ENCODE results near the gene TGFBR3.
"Not testable (repeated sequence)": the region's sequence is repeated elsewhere in the genome, so short reads cannot be mapped to it uniquely, and the experiment has no call there.

Gene TGFBR3

DNA sequence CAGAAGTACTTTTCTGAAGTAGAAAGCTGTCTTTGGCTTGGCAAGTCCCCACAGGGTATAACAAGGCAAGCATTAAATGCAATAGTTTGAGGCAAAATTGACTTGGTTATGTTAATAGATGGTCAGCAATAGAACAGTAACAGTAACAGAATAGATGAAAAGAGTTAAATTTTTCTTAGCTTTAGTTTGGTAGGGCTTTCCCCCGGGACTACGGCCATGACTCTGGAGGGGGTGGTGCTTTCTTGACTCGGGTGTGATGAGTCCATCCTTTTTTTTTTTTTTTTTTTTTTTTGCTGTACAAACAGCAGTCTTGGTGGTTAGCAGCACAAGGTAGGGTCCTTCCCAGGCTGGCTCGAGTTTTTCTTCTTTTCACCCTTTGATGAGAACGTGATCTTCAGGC, 219.3 kb downstream of the TGFBR3 start:
- not testable (repeated sequence) for H2BK15ac ChIP-seq (ENCODE audit: low read depth, poor library complexity, severe bottlenecking); H3K14ac ChIP-seq (ENCODE audit: low read length in 2 of 2); H2BK5ac ChIP-seq (ENCODE audit: low read depth, low read length, poor library complexity, severe bottlenecking); H3K4me2 ChIP-seq (ENCODE audit: low read length, poor library complexity, severe bottlenecking); H3K23ac ChIP-seq (ENCODE audit: low read length in 2 of 2); H4K8ac ChIP-seq (ENCODE audit: low read length); H4K91ac ChIP-seq (ENCODE audit: low read length); H2BK12ac ChIP-seq (ENCODE audit: low read length in 2 of 2); H2AK5ac ChIP-seq (ENCODE audit: low read length, severe bottlenecking); H2BK120ac ChIP-seq (ENCODE audit: low read depth, low read length); H3K9me3 ChIP-seq (ENCODE audit: control insufficient read depth, low read length); H3K4me1 ChIP-seq (ENCODE audit: control insufficient read depth, insufficient read depth, low read depth, low read length); H3K4me3 ChIP-seq (ENCODE audit: insufficient read depth in 1 of 2, low read depth in 1 of 2, low read length in 2 of 2); H3K79me1 ChIP-seq (replicated peaks; ENCODE audit: low read length, poor library complexity, severe bottlenecking); H3K36me3 ChIP-seq (ENCODE audit: control insufficient read depth in 1 of 2, insufficient read depth in 2 of 2, low read depth in 1 of 2, low read length in 2 of 2); DNase-seq; H3K27me3 ChIP-seq (ENCODE audit: control insufficient read depth in 1 of 2, insufficient read depth in 1 of 2, low read length in 2 of 2); H3K27ac ChIP-seq (ENCODE audit: low read length, poor library complexity, severe bottlenecking); H3K4ac ChIP-seq (ENCODE audit: low read depth in 1 of 2, low read length in 2 of 2); H2AFZ ChIP-seq (ENCODE audit: low read depth, low read length); H3K18ac ChIP-seq (ENCODE audit: low read depth in 1 of 2, low read length in 2 of 2)
- H3K9ac ChIP-seq (ENCODE audit: low read length) = peak overlapping the region; percentile 87
- WGBS = 72% methylated on average over 3 of the region's 5 CpGs

DNA sequence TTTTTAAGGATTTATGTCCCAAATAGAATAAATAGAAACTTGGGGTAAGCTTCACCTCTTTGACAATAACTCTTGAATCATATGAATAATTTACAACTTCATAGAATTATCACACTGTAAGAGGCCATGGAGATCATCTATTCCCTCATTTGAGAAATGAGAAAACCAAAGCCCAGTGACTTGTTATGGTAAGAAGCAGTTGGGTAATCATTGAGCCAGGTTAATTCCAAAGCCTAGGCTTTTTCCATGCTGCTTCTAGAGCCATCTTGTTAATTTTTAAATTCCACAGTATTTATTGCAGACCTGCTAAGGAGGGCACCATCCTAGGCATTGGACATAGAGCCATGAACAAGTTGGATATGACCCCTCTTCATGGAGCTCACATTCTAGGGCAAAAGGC, 224.8 kb downstream of the TGFBR3 start:
- H3K4me2 ChIP-seq (ENCODE audit: low read length, poor library complexity, severe bottlenecking) = no peak overlapping the region
- no peak overlapping the region for H3K4ac ChIP-seq (ENCODE audit: low read depth in 1 of 2, low read length in 2 of 2)
- H3K23ac ChIP-seq (ENCODE audit: low read length in 2 of 2) = no peak overlapping the region
- no peak overlapping the region for H2BK5ac ChIP-seq (ENCODE audit: low read depth, low read length, poor library complexity, severe bottlenecking)
- H3K14ac ChIP-seq (ENCODE audit: low read length in 2 of 2) = no peak overlapping the region
- no peak overlapping the region for H4K8ac ChIP-seq (ENCODE audit: low read length)
- H2BK120ac ChIP-seq (ENCODE audit: low read depth, low read length) = no peak overlapping the region
- no peak overlapping the region for H2AFZ ChIP-seq (ENCODE audit: low read depth, low read length)
- H3K79me1 ChIP-seq (replicated peaks; ENCODE audit: low read length, poor library complexity, severe bottlenecking) = no peaks in the 10 kb centered on the region
- DNase-seq = no peak
- H3K9me3 ChIP-seq (ENCODE audit: control insufficient read depth, low read length) = peaks cover 19% of the 10 kb centered on the region
- no peak overlapping the region for H2BK15ac ChIP-seq (ENCODE audit: low read depth, poor library complexity, severe bottlenecking)
- no peak overlapping the region for H3K27ac ChIP-seq (ENCODE audit: low read length, poor library complexity, severe bottlenecking)
- H3K36me3 ChIP-seq (ENCODE audit: control insufficient read depth in 1 of 2, insufficient read depth in 2 of 2, low read depth in 1 of 2, low read length in 2 of 2) = no peaks in the 10 kb centered on the region
- no peak overlapping the region for H3K9ac ChIP-seq (ENCODE audit: low read length)
- no peak overlapping the region for H3K4me3 ChIP-seq (ENCODE audit: insufficient read depth in 1 of 2, low read depth in 1 of 2, low read length in 2 of 2)
- H3K18ac ChIP-seq (ENCODE audit: low read depth in 1 of 2, low read length in 2 of 2) = no peak overlapping the region
- H4K91ac ChIP-seq (ENCODE audit: low read length) = no peak overlapping the region
- no peaks in the 10 kb centered on the region for H3K27me3 ChIP-seq (ENCODE audit: control insufficient read depth in 1 of 2, insufficient read depth in 1 of 2, low read length in 2 of 2)
- no peak overlapping the region for H2AK5ac ChIP-seq (ENCODE audit: low read length, severe bottlenecking)
- no peaks in the 10 kb centered on the region for H3K4me1 ChIP-seq (ENCODE audit: control insufficient read depth, insufficient read depth, low read depth, low read length)
- no peak overlapping the region for H2BK12ac ChIP-seq (ENCODE audit: low read length in 2 of 2)

GRCh38 chr1:91660708-91661107, 225.2 kb downstream of the TGFBR3 start:
- Histone ChIP-seq H2BK120ac (ENCODE audit: low read depth, low read length) (no peak overlapping the region), H3K36me3 (ENCODE audit: control insufficient read depth in 1 of 2, insufficient read depth in 2 of 2, low read depth in 1 of 2, low read length in 2 of 2) (no peaks in the 10 kb centered on the region), H3K23ac (ENCODE audit: low read length in 2 of 2) (no peak overlapping the region), H3K18ac (ENCODE audit: low read depth in 1 of 2, low read length in 2 of 2) (no peak overlapping the region), H3K9me3 (ENCODE audit: control insufficient read depth, low read length) (peaks cover 19% of the 10 kb centered on the region), H4K91ac (ENCODE audit: low read length) (no peak overlapping the region), H3K14ac (ENCODE audit: low read length in 2 of 2) (no peak overlapping the region), H3K9ac (ENCODE audit: low read length) (no peak overlapping the region), H3K27ac (ENCODE audit: low read length, poor library complexity, severe bottlenecking) (no peak overlapping the region), H2AFZ (ENCODE audit: low read depth, low read length) (no peak overlapping the region), H3K4ac (ENCODE audit: low read depth in 1 of 2, low read length in 2 of 2) (no peak overlapping the region), H2BK15ac (ENCODE audit: low read depth, poor library complexity, severe bottlenecking) (no peak overlapping the region), H4K8ac (ENCODE audit: low read length) (no peak overlapping the region), H3K79me1 (replicated peaks; ENCODE audit: low read length, poor library complexity, severe bottlenecking) (no peaks in the 10 kb centered on the region), H2BK12ac (ENCODE audit: low read length in 2 of 2) (no peak overlapping the region), H2BK5ac (ENCODE audit: low read depth, low read length, poor library complexity, severe bottlenecking) (no peak overlapping the region), H3K4me2 (ENCODE audit: low read length, poor library complexity, severe bottlenecking) (no peak overlapping the region), H3K4me1 (ENCODE audit: control insufficient read depth, insufficient read depth, low read depth, low read length) (no peaks in the 10 kb centered on the region), H2AK5ac (ENCODE audit: low read length, severe bottlenecking) (no peak overlapping the region), H3K4me3 (ENCODE audit: insufficient read depth in 1 of 2, low read depth in 1 of 2, low read length in 2 of 2) (no peak overlapping the region), H3K27me3 (ENCODE audit: control insufficient read depth in 1 of 2, insufficient read depth in 1 of 2, low read length in 2 of 2) (no peaks in the 10 kb centered on the region)
- DNase-seq = no peak

GRCh38 chr1:91655912-91656449, 230.0 kb downstream of the TGFBR3 start:
- no peak for DNase-seq
- Histone ChIP-seq H3K27ac (ENCODE audit: low read length, poor library complexity, severe bottlenecking) (no peak overlapping the region), H3K4me2 (ENCODE audit: low read length, poor library complexity, severe bottlenecking) (no peak overlapping the region), H2BK120ac (ENCODE audit: low read depth, low read length) (no peak overlapping the region), H2AFZ (ENCODE audit: low read depth, low read length) (no peak overlapping the region), H2AK5ac (ENCODE audit: low read length, severe bottlenecking) (no peak overlapping the region), H2BK15ac (ENCODE audit: low read depth, poor library complexity, severe bottlenecking) (peak overlapping the region; percentile 21), H3K79me1 (replicated peaks; ENCODE audit: low read length, poor library complexity, severe bottlenecking) (no peaks in the 10 kb centered on the region), H4K8ac (ENCODE audit: low read length) (no peak overlapping the region), H3K4me3 (ENCODE audit: insufficient read depth in 1 of 2, low read depth in 1 of 2, low read length in 2 of 2) (no peak overlapping the region), H4K91ac (ENCODE audit: low read length) (no peak overlapping the region), H3K14ac (ENCODE audit: low read length in 2 of 2) (no peak overlapping the region), H3K4me1 (ENCODE audit: control insufficient read depth, insufficient read depth, low read depth, low read length) (peaks cover 8% of the 10 kb centered on the region), H3K18ac (ENCODE audit: low read depth in 1 of 2, low read length in 2 of 2) (peak overlapping the region in 1 of 2 experiments; percentile 9), H3K9me3 (ENCODE audit: control insufficient read depth, low read length) (peaks cover 9% of the 10 kb centered on the region), H3K27me3 (ENCODE audit: control insufficient read depth in 1 of 2, insufficient read depth in 1 of 2, low read length in 2 of 2) (no peaks in the 10 kb centered on the region), H2BK5ac (ENCODE audit: low read depth, low read length, poor library complexity, severe bottlenecking) (no peak overlapping the region), H3K36me3 (ENCODE audit: control insufficient read depth in 1 of 2, insufficient read depth in 2 of 2, low read depth in 1 of 2, low read length in 2 of 2) (no peaks in the 10 kb centered on the region), H3K23ac (ENCODE audit: low read length in 2 of 2) (no peak overlapping the region), H3K9ac (ENCODE audit: low read length) (no peak overlapping the region), H3K4ac (ENCODE audit: low read depth in 1 of 2, low read length in 2 of 2) (no peak overlapping the region), H2BK12ac (ENCODE audit: low read length in 2 of 2) (no peak overlapping the region)
- 84% methylated on average over 5 of the region's 5 CpGs for WGBS

Measured in mesenchymal stem cell (in vitro differentiated cells and primary cell).